Choroid plexus epithelial cell (primary cell): ENCODE data around the gene SLC7A6OS.

Source experiments
- DNase-seq: peaks from one replicate; pipeline ENCODE4 v3.0.0-alpha.2; 2010; ENCODE audit warnings: low read depth
- H3K4me3 ChIP-seq: 2 replicates; pipeline ENCODE4 v1.5.1; 2011; ENCODE audit warnings: low read depth, mild to moderate bottlenecking, control low read depth, low read length, moderate library complexity
- TF ChIP-seq, protein P1 (sequence below): conservative IDR thresholded peaks from 2 replicates; pipeline ENCODE4 v1.5.1; 2011; ENCODE audit warnings: low read depth, mild to moderate bottlenecking, control low read depth, inconsistent platforms, low read length, moderate library complexity

The SLC7A6OS gene

DNA sequence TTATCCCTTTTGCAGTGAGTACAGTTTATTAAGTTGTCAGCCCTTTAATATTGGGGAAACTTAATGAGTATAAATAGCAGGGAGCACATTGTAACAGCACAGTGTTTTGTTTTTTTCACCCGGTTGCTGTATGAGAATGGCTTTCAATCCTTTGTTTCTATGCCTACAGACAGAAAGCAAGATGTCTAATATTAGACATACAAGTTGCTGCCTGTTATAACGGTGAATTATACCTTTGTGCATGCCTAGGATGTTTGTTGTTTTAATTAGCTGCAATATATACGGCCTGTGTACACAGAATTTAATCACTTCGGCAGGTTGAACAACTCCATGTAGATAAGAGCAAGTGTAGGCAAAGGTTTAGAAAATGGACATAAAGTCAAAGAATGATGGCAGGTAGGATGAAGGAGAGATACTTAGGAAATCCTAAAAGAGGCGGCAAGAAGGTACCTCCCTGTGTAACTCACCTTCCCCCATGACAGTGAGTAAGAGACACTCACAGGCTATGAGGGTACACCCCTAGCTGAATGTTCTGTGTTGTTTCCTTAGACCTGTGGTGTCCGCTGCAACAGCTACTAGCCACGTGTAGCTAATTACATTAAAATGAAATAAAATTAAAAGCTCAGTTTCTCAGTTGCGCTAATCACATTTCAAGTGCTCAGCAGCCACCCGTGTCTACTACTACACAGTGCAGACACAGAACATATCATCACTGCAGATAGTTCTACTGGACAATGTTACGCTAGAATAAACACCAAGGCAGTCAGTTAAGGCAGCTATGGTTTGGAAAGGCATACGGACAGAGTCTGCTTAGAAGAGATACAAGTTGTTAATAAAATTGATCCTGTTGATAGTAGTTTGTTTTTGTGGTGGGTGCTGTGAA, 10.9 kb downstream of the SLC7A6OS start:
- no peak for DNase-seq
- TF ChIP-seq, protein P1, sequence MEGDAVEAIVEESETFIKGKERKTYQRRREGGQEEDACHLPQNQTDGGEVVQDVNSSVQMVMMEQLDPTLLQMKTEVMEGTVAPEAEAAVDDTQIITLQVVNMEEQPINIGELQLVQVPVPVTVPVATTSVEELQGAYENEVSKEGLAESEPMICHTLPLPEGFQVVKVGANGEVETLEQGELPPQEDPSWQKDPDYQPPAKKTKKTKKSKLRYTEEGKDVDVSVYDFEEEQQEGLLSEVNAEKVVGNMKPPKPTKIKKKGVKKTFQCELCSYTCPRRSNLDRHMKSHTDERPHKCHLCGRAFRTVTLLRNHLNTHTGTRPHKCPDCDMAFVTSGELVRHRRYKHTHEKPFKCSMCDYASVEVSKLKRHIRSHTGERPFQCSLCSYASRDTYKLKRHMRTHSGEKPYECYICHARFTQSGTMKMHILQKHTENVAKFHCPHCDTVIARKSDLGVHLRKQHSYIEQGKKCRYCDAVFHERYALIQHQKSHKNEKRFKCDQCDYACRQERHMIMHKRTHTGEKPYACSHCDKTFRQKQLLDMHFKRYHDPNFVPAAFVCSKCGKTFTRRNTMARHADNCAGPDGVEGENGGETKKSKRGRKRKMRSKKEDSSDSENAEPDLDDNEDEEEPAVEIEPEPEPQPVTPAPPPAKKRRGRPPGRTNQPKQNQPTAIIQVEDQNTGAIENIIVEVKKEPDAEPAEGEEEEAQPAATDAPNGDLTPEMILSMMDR: no peak
- H3K4me3 ChIP-seq: no peak overlapping the region

DNA sequence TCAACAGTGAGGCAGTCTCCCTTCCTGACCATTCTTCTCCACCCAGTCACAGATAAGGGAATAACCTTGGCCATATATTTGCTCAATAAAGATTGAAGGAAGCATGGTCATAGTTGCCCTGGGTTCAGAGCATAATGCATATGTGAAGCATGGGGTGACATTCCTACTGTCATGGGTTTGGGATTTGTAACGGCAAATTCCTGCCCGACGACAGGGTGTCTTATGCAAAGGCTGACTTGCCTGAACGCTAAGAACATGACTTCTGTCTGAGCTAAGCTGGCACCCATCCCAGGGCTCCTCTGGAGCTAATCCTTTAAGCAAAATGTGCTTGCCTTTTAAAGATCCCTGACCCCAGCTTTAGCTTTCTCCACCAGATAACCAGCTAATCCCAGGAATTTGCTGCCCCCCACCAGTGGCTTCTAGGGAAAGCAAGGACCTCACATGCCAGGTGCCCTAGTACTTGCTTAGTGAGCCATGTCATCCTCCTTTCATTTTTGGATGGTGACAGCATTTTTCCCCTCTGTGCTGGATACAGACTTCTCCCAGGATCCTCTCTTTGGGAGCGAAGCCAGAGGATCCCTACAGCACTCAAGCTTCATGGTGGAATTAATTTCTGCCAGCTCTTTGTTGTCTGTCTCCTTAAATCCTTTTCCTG, 11.7 kb downstream of the SLC7A6OS start:
- TF ChIP-seq, protein P1: no peak
- no peak overlapping the region for H3K4me3 ChIP-seq
- DNase-seq: peak; percentile 71

DNA sequence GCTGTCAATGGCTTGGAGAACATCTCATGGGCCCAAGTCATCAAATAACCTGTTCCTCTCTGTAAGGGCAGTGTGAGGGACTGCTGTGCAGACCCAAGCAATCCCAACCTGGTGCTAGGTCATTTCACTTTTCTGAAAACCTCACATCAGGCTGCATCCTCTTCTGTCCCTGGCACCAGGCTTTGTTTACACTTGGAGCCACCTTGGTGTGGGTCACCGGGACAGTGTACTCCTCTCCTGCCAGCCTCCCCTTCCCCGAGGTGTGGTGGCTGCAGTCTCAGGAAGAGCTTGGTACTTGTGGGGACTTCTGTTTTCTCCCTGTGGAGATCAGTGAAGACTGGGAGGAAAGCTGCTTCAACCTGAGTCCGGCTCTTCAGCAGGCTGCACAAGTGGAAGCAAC, 12.4 kb downstream of the SLC7A6OS start:
- TF ChIP-seq, protein P1: no peak
- H3K4me3 ChIP-seq: no peak overlapping the region
- no peak for DNase-seq

DNA sequence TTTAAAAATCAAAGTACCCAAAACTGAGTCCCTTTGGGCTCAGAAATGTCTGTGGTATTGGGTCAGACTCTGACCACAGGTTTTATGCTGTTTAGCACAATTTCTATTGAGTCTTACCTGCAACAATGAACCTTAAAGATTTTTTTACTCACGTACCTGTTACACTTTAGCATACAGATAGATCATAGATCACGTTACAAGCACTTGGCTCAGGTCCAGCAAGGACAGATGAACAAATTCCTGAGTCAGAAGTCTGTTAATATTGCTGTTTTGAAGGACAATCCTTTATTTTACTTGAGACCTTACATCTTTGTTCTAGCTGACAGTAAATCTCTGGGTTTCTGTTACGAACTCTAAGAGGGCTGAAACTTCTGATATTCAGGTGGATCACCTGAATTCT, 12.8 kb downstream of the SLC7A6OS start:
- TF ChIP-seq, protein P1: no peak
- H3K4me3 ChIP-seq: no peak overlapping the region
- peak; percentile 58 for DNase-seq

DNA sequence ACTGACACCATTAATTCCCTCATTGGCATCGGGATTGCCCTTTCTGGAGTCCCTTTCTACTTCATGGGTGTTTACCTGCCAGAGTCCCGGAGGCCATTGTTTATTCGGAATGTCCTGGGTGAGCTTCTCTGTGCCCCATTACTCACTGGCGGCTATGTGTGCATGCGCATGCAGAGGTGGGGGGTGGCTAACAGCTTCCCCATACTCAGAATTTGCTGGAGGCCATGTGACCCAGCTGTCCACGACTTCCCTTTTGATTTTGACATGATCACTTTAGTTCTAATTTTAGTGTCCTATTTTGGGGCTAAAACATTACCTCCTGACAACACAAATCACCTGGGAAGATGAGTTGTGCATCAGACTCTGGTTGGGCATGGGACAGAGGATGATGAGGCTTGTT, 14.1 kb downstream of the SLC7A6OS start:
- TF ChIP-seq, protein P1: no peak
- DNase-seq: no peak
- no peak overlapping the region for H3K4me3 ChIP-seq

DNA sequence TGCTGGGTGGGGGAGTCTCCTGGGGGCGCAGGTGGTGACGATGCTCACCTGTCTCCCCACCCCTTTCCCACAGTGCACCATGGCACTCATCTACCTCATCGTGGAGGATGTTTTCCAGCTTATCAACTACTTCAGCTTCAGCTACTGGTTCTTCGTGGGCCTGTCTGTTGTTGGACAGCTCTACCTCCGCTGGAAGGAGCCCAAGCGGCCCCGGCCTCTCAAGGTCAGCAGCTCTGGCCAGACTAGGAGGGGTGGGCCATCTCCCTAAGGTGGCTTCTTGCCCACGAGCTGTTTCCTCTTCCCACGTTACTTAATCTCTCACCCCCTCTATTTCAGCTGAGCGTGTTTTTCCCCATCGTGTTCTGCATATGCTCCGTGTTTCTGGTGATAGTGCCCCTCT, 14.5 kb downstream of the SLC7A6OS start:
- TF ChIP-seq, protein P1: no peak
- no peak overlapping the region for H3K4me3 ChIP-seq
- DNase-seq: no peak
